Kidney capillary endothelial cell (primary cell): Measurements from ENCODE around the gene LINGO4.
"Not testable (repeated sequence)": the region's sequence is repeated elsewhere in the genome, so short reads cannot be mapped to it uniquely, and the experiment has no call there.

Source experiments
- DNase-seq: peaks from one replicate; pipeline ENCODE4 v3.0.0-alpha.2; 2018; ENCODE audit warnings: low spot score

LINGO4 gene

GRCh38 chr1:151780736-151781135, 24.5 kb downstream of the LINGO4 start:
- DNase-seq, result not testable (repeated sequence)

- DNase-seq, result no peak
Observed at GRCh38 chr1:151779852-151780251, 25.4 kb downstream of the LINGO4 start.

- no peak for DNase-seq
Observed at GRCh38 chr1:151777317-151777716, 27.9 kb downstream of the LINGO4 start.

- DNase-seq, result no peak
Observed at GRCh38 chr1:151776665-151777062, 28.6 kb downstream of the LINGO4 start.

GRCh38 chr1:151775894-151776664, 29.1 kb downstream of the LINGO4 start:
- no peak for DNase-seq

GRCh38 chr1:151774256-151774922, 30.8 kb downstream of the LINGO4 start:
- DNase-seq, result no peak

- DNase-seq, result no peak
Observed at GRCh38 chr1:151773702-151774101, 31.5 kb downstream of the LINGO4 start.

GRCh38 chr1:151769270-151769669, 35.9 kb downstream of the LINGO4 start:
- not testable (repeated sequence) for DNase-seq

- not testable (repeated sequence) for DNase-seq
Observed at GRCh38 chr1:151768351-151769066, 36.7 kb downstream of the LINGO4 start.

GRCh38 chr1:151763990-151764389, 41.2 kb downstream of the LINGO4 start:
- DNase-seq, result no peak

GRCh38 chr1:151762941-151763921, 42.0 kb downstream of the LINGO4 start, which contains the start of gene MRPL9:
Gene MRPL9 (minus strand): TSS chr1:151763496. CDS start chr1:151763479, 17 bp downstream.
- DNase-seq, result peak; percentile 68

GRCh38 chr1:151760597-151761385, 44.4 kb downstream of the LINGO4 start:
- DNase-seq, result peak; percentile 15

GRCh38 chr1:151759241-151759640, 46.0 kb downstream of the LINGO4 start:
- DNase-seq, result no peak

GRCh38 chr1:151756291-151756690, 48.9 kb downstream of the LINGO4 start:
- peak; percentile 60 for DNase-seq
